ENCODE results near the gene PNPT1.
"Not testable (repeated sequence)": the region's sequence is repeated elsewhere in the genome, so short reads cannot be mapped to it uniquely, and the experiment has no call there.

The PNPT1 gene

GRCh38 chr2:55653255-55653654 lies 40.4 kb downstream of the PNPT1 start:
- no peak for FAIRE-seq

- no peak for FAIRE-seq
Measured at GRCh38 chr2:55649211-55649610, 44.4 kb downstream of the PNPT1 start.

- FAIRE-seq, result no peak
Measured at GRCh38 chr2:55636831-55637230, 56.8 kb downstream of the PNPT1 start.

- no peak for FAIRE-seq
Measured at GRCh38 chr2:55628931-55629330, 64.7 kb downstream of the PNPT1 start.

- FAIRE-seq, result no peak
Measured at GRCh38 chr2:55627915-55628314, 65.7 kb downstream of the PNPT1 start.

GRCh38 chr2:55621802-55622201 lies 71.8 kb downstream of the PNPT1 start:
- FAIRE-seq, result no peak

- no peak for FAIRE-seq
Measured at GRCh38 chr2:55620123-55620779, 73.4 kb downstream of the PNPT1 start.

- FAIRE-seq, result no peak
Measured at GRCh38 chr2:55618275-55619055, 75.2 kb downstream of the PNPT1 start.

- no peak for FAIRE-seq
Measured at GRCh38 chr2:55618025-55618274, 75.7 kb downstream of the PNPT1 start.

GRCh38 chr2:55617175-55618024 lies 76.2 kb downstream of the PNPT1 start, which contains the start of gene PPP4R3B:
Gene PPP4R3B, minus strand, starts transcription at chr2:55617622. Its CDS starts 337 bp downstream, at chr2:55617285.
- FAIRE-seq, result no peak

GRCh38 chr2:55616551-55617174 lies 77.0 kb downstream of the PNPT1 start:
- FAIRE-seq, result no peak

GRCh38 chr2:55611997-55612396 lies 81.6 kb downstream of the PNPT1 start:
- no peak for FAIRE-seq

- no peak for FAIRE-seq
Measured at GRCh38 chr2:55610954-55611743, 82.5 kb downstream of the PNPT1 start.

GRCh38 chr2:55609938-55610578 lies 83.6 kb downstream of the PNPT1 start:
- no peak for FAIRE-seq

- no peak for FAIRE-seq
Measured at GRCh38 chr2:55609193-55609794, 84.3 kb downstream of the PNPT1 start.

- no peak for FAIRE-seq
Measured at GRCh38 chr2:55607717-55608116, 85.9 kb downstream of the PNPT1 start.

- no peak for FAIRE-seq
Measured at GRCh38 chr2:55604027-55604565, 89.5 kb downstream of the PNPT1 start.

- FAIRE-seq, result no peak
Measured at GRCh38 chr2:55601849-55602248, 91.8 kb downstream of the PNPT1 start.

- FAIRE-seq, result no peak
Measured at GRCh38 chr2:55598056-55598795, 95.4 kb downstream of the PNPT1 start.

GRCh38 chr2:55596795-55597194 lies 96.8 kb downstream of the PNPT1 start:
- FAIRE-seq, result not testable (repeated sequence)

All from colon (tissue), 2 donors.